HepG2 (cell line): ENCODE data around the gene TOR2A. TPM values are rescaled to one million over a fixed set of nuclear protein-coding genes. Genes with fewer than 3 reads are reported as not detected.

ENCODE experiments used
- ATAC-seq: fragments of 200-7000 bp; cut with Tn5 transposase; 3 replicates; pipeline ENCODE4 v1.9.1; 2020; ENCODE audit warnings: mild to moderate bottlenecking, moderate library complexity
- BruUV-seq: library from RNA; stranded (reverse); fragments of 400-500 nt; replicated peaks from 2 replicates; lab custom pipeline; 2021; lab: Mats Ljungman, UMichigan
- CTCF ChIA-PET: fragments of 300-600 bp; formaldehyde crosslinking; extraction: SDS; loops from one replicate; lab custom pipeline; 2021; ENCODE audit warnings: low total read pairs, inconsistent platforms, low intra/inter-chr PET ratio; lab: Yijun Ruan, JAX
- POLR2A ChIA-PET: fragments of 350-600 bp; sonication (Branson Sonifier 250); formaldehyde crosslinking; loops from one replicate; lab custom pipeline; 2020; ENCODE audit warnings: antibody characterized with exemption, inconsistent platforms; lab: Yijun Ruan, JAX
- DNase-seq: peaks from one replicate; pipeline ENCODE4 v3.0.0-alpha.2; 2015; ENCODE audit warnings: low spot score
- FAIRE-seq: peaks from 3 replicates; lab custom pipeline; 2011; peaks lifted over from hg19 to GRCh38; lab: Jason Lieb, UNC
- H2AFZ ChIP-seq: one replicate; pipeline ENCODE4 v1.6.1; 2011; ENCODE audit warnings: low read length, inconsistent platforms
- H3K27ac ChIP-seq: fragments of 300-600 bp; 3 replicates; pipeline ENCODE4 v1.8.0; 2011; ENCODE audit warnings: mixed run types, mild to moderate bottlenecking, mixed read lengths, low read length, inconsistent platforms; ENCODE audit not compliant: insufficient read depth; ENCODE audit errors: extremely low read length
- H3K27me3 ChIP-seq, 2 experiments: fragments of 200-600 bp in 1 of 2; 2 replicates in 1 of 2; 3 replicates in 1 of 2; pipeline versions ENCODE4 v1.6.0 to v1.8.0; 2011; ENCODE audit warnings: low read length in 2 of 2, mild to moderate bottlenecking in 2 of 2, moderate library complexity in 2 of 2, inconsistent platforms in 1 of 2; ENCODE audit not compliant: insufficient read depth in 2 of 2, control insufficient read depth in 1 of 2
- H3K36me3 ChIP-seq, 2 experiments: fragments of 200-600 bp in 1 of 2; replicated peaks in 1 of 2; 2 replicates in 1 of 2; 3 replicates in 1 of 2; pipeline versions ENCODE4 v1.5.1 to v1.8.0; 2011; ENCODE audit warnings: low read length in 2 of 2, inconsistent platforms in 1 of 2; ENCODE audit not compliant: insufficient read depth in 2 of 2, control insufficient read depth in 1 of 2
- H3K4me1 ChIP-seq: 2 replicates; pipeline ENCODE4 v1.5.1; 2012; ENCODE audit warnings: low read length, inconsistent platforms; ENCODE audit not compliant: insufficient read depth
- H3K4me2 ChIP-seq: 2 replicates; pipeline ENCODE4 v1.6.0; 2011; ENCODE audit warnings: low read depth, low read length, inconsistent platforms
- H3K4me3 ChIP-seq, 3 experiments: fragments of 200-600 bp in 1 of 3; sonication (generic), shearing (Covaris generic) in 1 of 3; replicated peaks in 1 of 3; 2 replicates each; pipeline ENCODE4 v1.5.1; 2011 to 2016; ENCODE audit warnings: low read length in 3 of 3, inconsistent platforms in 2 of 3, low read depth in 2 of 3, mild to moderate bottlenecking in 2 of 3, control low read depth in 1 of 3, mixed read lengths in 1 of 3; ENCODE audit not compliant: insufficient read depth in 1 of 3
- H3K79me2 ChIP-seq: one replicate; pipeline ENCODE4 v1.6.1; 2011; ENCODE audit warnings: low read length, inconsistent platforms; ENCODE audit not compliant: insufficient read depth
- H3K9ac ChIP-seq: 2 replicates; pipeline ENCODE4 v1.6.0; 2011; ENCODE audit warnings: mild to moderate bottlenecking, low read depth, low read length, inconsistent platforms; ENCODE audit not compliant: insufficient read depth
- H3K9me3 ChIP-seq: 2 replicates; pipeline ENCODE4 v1.5.1; 2012; ENCODE audit warnings: mild to moderate bottlenecking, low read length
- H4K20me1 ChIP-seq: 2 replicates; pipeline ENCODE4 v1.6.0; 2011; ENCODE audit warnings: inconsistent platforms, mild to moderate bottlenecking, low read length, moderate library complexity; ENCODE audit not compliant: insufficient read depth
- MAZ ChIP-seq, 2 experiments: sonication (generic) in 1 of 2; formaldehyde crosslinking in 1 of 2; IDR thresholded peaks; 2 replicates each; pipeline versions ENCODE4 v1.5.0 to v1.6.1; 2012 to 2020; ENCODE audit warnings: low read depth in 2 of 2, mild to moderate bottlenecking in 2 of 2, borderline replicate concordance in 1 of 2, improper control_type of control experiment in 1 of 2, low read length in 1 of 2, missing genetic modification reagents in 1 of 2, moderate library complexity in 1 of 2
- TCF7 ChIP-seq: sonication (generic); IDR thresholded peaks from 2 replicates; pipeline ENCODE4 v1.6.1; 2016; ENCODE audit warnings: antibody characterized with exemption, low read depth
- ZNF431 ChIP-seq: sonication (generic); formaldehyde crosslinking; IDR thresholded peaks from 2 replicates; pipeline ENCODE4 v1.9.0; 2022; ENCODE audit warnings: missing genetic modification reagents, low read depth, mild to moderate bottlenecking, borderline replicate concordance
- ZNF530 ChIP-seq: sonication (generic); formaldehyde crosslinking; IDR thresholded peaks from 2 replicates; pipeline ENCODE4 v1.5.0; 2020; ENCODE audit warnings: low read depth, mild to moderate bottlenecking, missing genetic modification reagents
- WGBS: methylation state at CpG from one replicate; pipeline ENCODE4 v1.1.6; 2017; ENCODE audit warnings: low lambda C conversion rate; 5-methylcytosine and 5-hydroxymethylcytosine counted together
- in situ Hi-C: cut with HindIII; loops from 2 replicates; pipeline ENCODE4 v1.10.0; 2017; ENCODE audit warnings: low pct_unique_long_range_greater_than_20kb; ENCODE audit not compliant: extremely low pct_ligation_motif_present
- intact Hi-C: fragments of 100-400 bp; cut with micrococcal nuclease; formaldehyde crosslinking; loops from one replicate; pipeline ENCODE4 v1.10.0; 2022; ENCODE audit not compliant: unreplicated experiment
- polyA plus RNA-seq, 8 experiments: library from polyadenylated mRNA; depleted of rRNA in 3 of 8; stranded (reverse) in 7 of 8; unstranded in 1 of 8; fragments of >200 nt; fragmentation: Illumina TruSeq in 4 of 8; extraction: Trizol in 4 of 8; gene quantifications; 2 replicates each; pipeline versions ENCODE4 v1.2.1 to v1.2.3, GENCODE V29; 2011 to 2016; ENCODE audit warnings: low read depth in 4 of 8, missing spikeins in 1 of 8, mixed read lengths in 1 of 8; ENCODE audit not compliant: insufficient read depth in 1 of 8
- total RNA-seq, 5 experiments: library from RNA; depleted of rRNA; stranded (reverse); fragments of >200 nt; fragmentation: Illumina TruSeq; extraction: Trizol; gene quantifications; 2 replicates each; pipeline ENCODE4 v1.2.3, GENCODE V29; 2016; ENCODE audit warnings: low read depth in 1 of 5
- TF ChIP-seq, protein P1 (sequence below): sonication (generic); formaldehyde crosslinking; IDR thresholded peaks from 2 replicates; pipeline ENCODE4 v1.5.0; 2020; ENCODE audit warnings: mild to moderate bottlenecking, missing genetic modification reagents, moderate library complexity

Gene TOR2A
- total and polyA plus RNA-seq, 2 of the 13 experiments (the other 11 are each of a cell fraction or from before 2014, with no cell fraction given): 3.5 to 7.2 TPM

DNA sequence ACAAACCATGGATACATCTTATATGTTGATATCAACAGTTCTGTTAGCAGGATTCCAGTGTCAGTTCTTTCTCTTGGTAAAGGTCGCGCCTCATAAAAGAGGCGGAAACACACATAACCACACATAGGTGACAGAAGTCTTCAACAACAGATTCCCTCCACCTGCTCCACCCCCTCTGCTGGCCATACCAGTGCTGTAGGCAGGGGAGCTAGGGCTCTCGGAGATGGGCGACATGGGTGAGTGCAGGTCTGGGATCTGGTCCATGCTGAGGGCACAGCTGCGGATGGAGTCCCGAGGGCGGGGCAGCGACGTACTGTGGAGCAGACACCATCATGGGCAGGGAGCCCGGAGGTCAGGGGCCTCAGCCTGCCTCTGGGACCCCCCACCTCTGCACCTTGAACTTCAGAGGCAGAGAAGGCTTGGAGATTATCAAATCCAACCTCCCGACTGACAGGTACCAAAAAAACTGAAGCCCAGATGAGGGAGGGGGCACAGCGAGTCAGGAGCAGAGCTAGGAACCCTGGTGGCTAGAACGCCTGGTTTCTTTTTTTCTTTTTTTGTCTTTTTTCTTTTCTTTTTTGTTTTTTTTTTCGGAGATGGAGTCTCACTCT lies 12.0 kb upstream of the TOR2A start:
- Histone ChIP-seq H3K27me3 (peaks cover 4 to 50% of the 10 kb centered on the region in 2 experiments; a peak in 3 of 5 replicates), H2AFZ (no peak overlapping the region), H3K9me3 (no peaks in the 10 kb centered on the region), H4K20me1 (no peaks in the 10 kb centered on the region), H3K79me2 (no peaks in the 10 kb centered on the region), H3K4me2 (no peak overlapping the region), H3K4me3 (no peak overlapping the region), H3K4me1 (no peaks in the 10 kb centered on the region), H3K36me3 (no peaks in the 10 kb centered on the region), H3K27ac (no peak overlapping the region), H3K9ac (no peak overlapping the region)
- CTCF ChIA-PET: interaction anchor here (1.4 kb wide), 1 partner anchor 157 kb away, joined by 3 read pairs; no protein-coding TSS in a partner anchor
- no TSS peak for BruUV-seq
- no peak for TF ChIP-seq ZNF431
- TF ChIP-seq, protein P1, sequence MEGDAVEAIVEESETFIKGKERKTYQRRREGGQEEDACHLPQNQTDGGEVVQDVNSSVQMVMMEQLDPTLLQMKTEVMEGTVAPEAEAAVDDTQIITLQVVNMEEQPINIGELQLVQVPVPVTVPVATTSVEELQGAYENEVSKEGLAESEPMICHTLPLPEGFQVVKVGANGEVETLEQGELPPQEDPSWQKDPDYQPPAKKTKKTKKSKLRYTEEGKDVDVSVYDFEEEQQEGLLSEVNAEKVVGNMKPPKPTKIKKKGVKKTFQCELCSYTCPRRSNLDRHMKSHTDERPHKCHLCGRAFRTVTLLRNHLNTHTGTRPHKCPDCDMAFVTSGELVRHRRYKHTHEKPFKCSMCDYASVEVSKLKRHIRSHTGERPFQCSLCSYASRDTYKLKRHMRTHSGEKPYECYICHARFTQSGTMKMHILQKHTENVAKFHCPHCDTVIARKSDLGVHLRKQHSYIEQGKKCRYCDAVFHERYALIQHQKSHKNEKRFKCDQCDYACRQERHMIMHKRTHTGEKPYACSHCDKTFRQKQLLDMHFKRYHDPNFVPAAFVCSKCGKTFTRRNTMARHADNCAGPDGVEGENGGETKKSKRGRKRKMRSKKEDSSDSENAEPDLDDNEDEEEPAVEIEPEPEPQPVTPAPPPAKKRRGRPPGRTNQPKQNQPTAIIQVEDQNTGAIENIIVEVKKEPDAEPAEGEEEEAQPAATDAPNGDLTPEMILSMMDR (CRISPR knock-in tag): peak; percentile 18; the same call in 1 of the 2 replicates
- 36% methylated on average over 7 of the region's 15 CpGs for WGBS
- intact Hi-C loops: no loop called here
- peak; percentile 64; the same call in 2 of the 3 replicates for ATAC-seq
- no peak for DNase-seq
- in situ Hi-C loops: no loop called here
- no peak for FAIRE-seq
- POLR2A ChIA-PET: interaction anchor here (1.8 kb wide), 1 partner anchor 24 kb away, joined by 3 read pairs; no protein-coding TSS in a partner anchor

DNA sequence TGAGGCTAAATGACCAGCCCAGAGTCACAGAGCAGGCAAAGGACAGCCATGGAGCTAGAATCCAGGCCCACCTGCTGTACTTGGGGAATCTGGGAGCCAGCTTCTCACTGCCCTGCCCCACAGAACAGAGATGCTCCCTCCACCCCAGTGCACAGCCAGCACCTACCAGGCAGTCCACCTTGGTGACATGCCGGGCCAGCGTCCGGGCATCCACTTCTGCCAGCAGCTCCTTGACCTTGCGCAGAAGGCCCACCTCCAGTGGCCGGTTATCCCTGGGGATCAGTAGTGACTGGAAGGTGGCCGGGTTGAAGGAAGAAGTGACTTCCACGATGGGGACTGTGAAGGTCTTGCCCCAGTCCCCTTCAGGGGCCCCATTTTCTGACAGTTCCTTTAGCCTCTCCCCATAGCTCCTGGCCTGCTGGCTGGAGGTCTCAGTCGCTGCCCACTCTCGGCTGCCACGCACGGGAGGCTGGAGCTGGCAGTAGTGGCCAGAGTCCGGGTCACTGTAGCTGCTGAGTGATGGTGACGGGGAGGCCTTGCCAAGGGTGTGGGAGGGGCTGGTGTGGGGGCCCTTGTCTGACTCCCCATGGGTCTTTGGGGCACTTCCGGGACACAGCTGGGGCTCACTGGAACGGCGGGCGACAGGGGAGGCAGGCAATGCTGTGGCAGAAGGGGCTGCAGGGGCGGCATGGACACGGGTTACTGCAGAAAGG lies 9.5 kb upstream of the TOR2A start:
- no peaks in the 10 kb centered on the region for H4K20me1 ChIP-seq
- H3K27me3 ChIP-seq: peaks cover 4 to 53% of the 10 kb centered on the region in 2 experiments; a peak in 4 of 5 replicates
- TF ChIP-seq TCF7: no peak
- TF ChIP-seq ZNF530 (CRISPR knock-in tag): no peak
- TF ChIP-seq MAZ (IDR thresholded peaks at IDR 0.05; ENCODE audit: borderline replicate concordance, low read depth, low read length): no peak
- TF ChIP-seq MAZ (CRISPR knock-in tag; IDR thresholded peaks at IDR 0.05; ENCODE audit: low read depth): no peak
- H3K4me3 ChIP-seq: no peak overlapping the region
- FAIRE-seq (no peak), DNase-seq (no peak), ATAC-seq (no peak)
- H3K4me1 ChIP-seq: peaks cover 21% of the 10 kb centered on the region
- no peak overlapping the region for H2AFZ ChIP-seq
- 5% methylated on average over 7 of the region's 19 CpGs for WGBS
- no peak overlapping the region for H3K27ac ChIP-seq
- no peaks in the 10 kb centered on the region for H3K36me3 ChIP-seq
- no TSS peak for BruUV-seq
- H3K9ac ChIP-seq: no peak overlapping the region
- H3K4me2 ChIP-seq: no peak overlapping the region
- intact Hi-C loops (no loop called here), in situ Hi-C loops (no loop called here)
- no peaks in the 10 kb centered on the region for H3K9me3 ChIP-seq
- POLR2A ChIA-PET: no interaction called here
- H3K79me2 ChIP-seq: no peaks in the 10 kb centered on the region
- CTCF ChIA-PET: no interaction called here
